Loucy (cell line): Measurements from ENCODE around the gene EIF4H.

Experiments used
- H2AFZ ChIP-seq: fragments of 200-600 bp; sonication (generic); 2 replicates; pipeline ENCODE4 v1.6.0; 2016; ENCODE audit warnings: antibody characterized with exemption, mild to moderate bottlenecking, low read length, moderate library complexity
- H3F3A ChIP-seq: fragments of 200-600 bp; 2 replicates; pipeline ENCODE4 v1.6.0; 2016; ENCODE audit warnings: antibody characterized with exemption, low read depth, mild to moderate bottlenecking
- H3K27me3 ChIP-seq: fragments of 200-600 bp; sonication (generic); 2 replicates; pipeline ENCODE4 v1.6.1; 2014; ENCODE audit warnings: low read length, mild to moderate bottlenecking; ENCODE audit not compliant: insufficient read depth, poor library complexity, severe bottlenecking
- H3K36me3 ChIP-seq: fragments of 200-600 bp; sonication (generic); 2 replicates; pipeline ENCODE4 v1.6.1; 2016; ENCODE audit warnings: low read length; ENCODE audit not compliant: insufficient read depth
- H3K4me1 ChIP-seq: fragments of 200-600 bp; sonication (generic); 2 replicates; pipeline ENCODE4 v1.5.1; 2014; ENCODE audit warnings: low read length, mild to moderate bottlenecking; ENCODE audit not compliant: insufficient read depth, poor library complexity, severe bottlenecking
- H3K4me2 ChIP-seq: fragments of 200-600 bp; sonication (generic); 2 replicates; pipeline ENCODE4 v1.6.0; 2014; ENCODE audit warnings: antibody characterized with exemption, low read length, low read depth, mild to moderate bottlenecking; ENCODE audit not compliant: poor library complexity, severe bottlenecking
- H3K4me3 ChIP-seq: fragments of 200-600 bp; sonication (generic); 2 replicates; pipeline ENCODE4 v1.5.1; 2014; ENCODE audit warnings: low read length, mild to moderate bottlenecking, mixed read lengths; ENCODE audit not compliant: poor library complexity, severe bottlenecking
- H3K79me2 ChIP-seq: fragments of 200-600 bp; sonication (generic); 2 replicates; pipeline ENCODE4 v1.6.1; 2014; ENCODE audit warnings: low read length; ENCODE audit not compliant: insufficient read depth
- H3K9ac ChIP-seq: fragments of 200-600 bp; sonication (generic); 2 replicates; pipeline ENCODE4 v1.6.0; 2014; ENCODE audit warnings: mild to moderate bottlenecking, low read depth, low read length, moderate library complexity; ENCODE audit not compliant: poor library complexity, severe bottlenecking
- H3K9me2 ChIP-seq: fragments of 200-600 bp; sonication (generic); replicated peaks from 2 replicates; pipeline ENCODE4 v1.6.1; 2016; ENCODE audit warnings: low read depth, low read length, mixed read lengths
- H3K9me3 ChIP-seq: fragments of 200-600 bp; sonication (generic); 2 replicates; pipeline ENCODE4 v1.6.1; 2014; ENCODE audit warnings: mild to moderate bottlenecking, antibody characterized with exemption, low read length, low read depth; ENCODE audit not compliant: insufficient read depth
- H4K20me1 ChIP-seq: fragments of 200-600 bp; sonication (generic); 2 replicates; pipeline ENCODE4 v1.6.0; 2014; ENCODE audit warnings: antibody characterized with exemption, low read length, mild to moderate bottlenecking; ENCODE audit not compliant: insufficient read depth, poor library complexity, severe bottlenecking
- EZH2phosphoT487 ChIP-seq: fragments of 200-600 bp; IDR thresholded peaks from 2 replicates; pipeline ENCODE4 v1.6.1; 2018; ENCODE audit warnings: antibody characterized with exemption, mild to moderate bottlenecking, moderate library complexity, borderline replicate concordance
- TF ChIP-seq, protein P1 (sequence below): fragments of 200-600 bp; sonication (generic); conservative IDR thresholded peaks from 2 replicates; pipeline ENCODE4 v1.5.1; 2014; ENCODE audit warnings: mild to moderate bottlenecking, antibody characterized with exemption, low read length

Gene EIF4H

DNA sequence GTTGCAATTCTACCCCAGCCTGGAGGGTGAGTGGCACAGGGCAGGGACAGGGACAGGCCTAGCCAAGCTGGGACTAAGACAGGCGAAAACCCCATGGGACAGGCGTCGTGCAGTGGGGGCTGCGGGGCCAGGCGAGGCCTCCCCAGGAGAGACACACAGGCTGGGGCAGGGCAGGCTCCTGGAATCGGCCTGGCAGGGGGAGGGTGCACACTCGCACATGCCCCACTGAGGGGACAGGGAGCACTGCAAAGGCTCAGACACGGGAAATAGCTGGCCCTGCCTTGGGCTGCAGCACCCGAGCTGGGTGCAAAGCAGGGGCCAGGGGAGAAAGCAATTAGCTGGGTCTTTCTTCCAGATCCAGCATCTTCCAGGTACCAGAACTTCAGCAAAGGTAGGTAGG lies 46.1 kb downstream of the EIF4H start:
- H2AFZ ChIP-seq, result no peak overlapping the region
- peaks cover 5% of the 10 kb centered on the region; the same call in 1 of the 2 replicates for H3F3A ChIP-seq
- H3K4me1 ChIP-seq, result peaks cover 53% of the 10 kb centered on the region
- H3K79me2 ChIP-seq, result peaks cover 17% of the 10 kb centered on the region; the same call in 1 of the 2 replicates
- peak overlapping the region; percentile 54 for H3K4me2 ChIP-seq
- no peak overlapping the region for H3K4me3 ChIP-seq
- H3K9ac ChIP-seq, result peak overlapping the region; percentile 71
- H3K36me3 ChIP-seq, result peaks cover 14% of the 10 kb centered on the region; the same call in 1 of the 2 replicates
- TF ChIP-seq, protein P1, sequence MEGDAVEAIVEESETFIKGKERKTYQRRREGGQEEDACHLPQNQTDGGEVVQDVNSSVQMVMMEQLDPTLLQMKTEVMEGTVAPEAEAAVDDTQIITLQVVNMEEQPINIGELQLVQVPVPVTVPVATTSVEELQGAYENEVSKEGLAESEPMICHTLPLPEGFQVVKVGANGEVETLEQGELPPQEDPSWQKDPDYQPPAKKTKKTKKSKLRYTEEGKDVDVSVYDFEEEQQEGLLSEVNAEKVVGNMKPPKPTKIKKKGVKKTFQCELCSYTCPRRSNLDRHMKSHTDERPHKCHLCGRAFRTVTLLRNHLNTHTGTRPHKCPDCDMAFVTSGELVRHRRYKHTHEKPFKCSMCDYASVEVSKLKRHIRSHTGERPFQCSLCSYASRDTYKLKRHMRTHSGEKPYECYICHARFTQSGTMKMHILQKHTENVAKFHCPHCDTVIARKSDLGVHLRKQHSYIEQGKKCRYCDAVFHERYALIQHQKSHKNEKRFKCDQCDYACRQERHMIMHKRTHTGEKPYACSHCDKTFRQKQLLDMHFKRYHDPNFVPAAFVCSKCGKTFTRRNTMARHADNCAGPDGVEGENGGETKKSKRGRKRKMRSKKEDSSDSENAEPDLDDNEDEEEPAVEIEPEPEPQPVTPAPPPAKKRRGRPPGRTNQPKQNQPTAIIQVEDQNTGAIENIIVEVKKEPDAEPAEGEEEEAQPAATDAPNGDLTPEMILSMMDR, result 0 out of 2 replicates have a peak, but pooled peaks have one; percentile 11
- TF ChIP-seq EZH2phosphoT487, result no peak
- no peaks in the 10 kb centered on the region for H3K9me2 ChIP-seq
- no peaks in the 10 kb centered on the region for H4K20me1 ChIP-seq
- no peaks in the 10 kb centered on the region for H3K27me3 ChIP-seq
- no peaks in the 10 kb centered on the region for H3K9me3 ChIP-seq

GRCh38 chr7:74221713-74222112 lies 47.6 kb downstream of the EIF4H start:
- H3K36me3 ChIP-seq, result peaks cover 22% of the 10 kb centered on the region; the same call in 1 of the 2 replicates
- peaks cover 7% of the 10 kb centered on the region; the same call in 1 of the 2 replicates for H3K79me2 ChIP-seq
- no peak overlapping the region for H3K4me3 ChIP-seq
- H3F3A ChIP-seq, result peaks cover 3% of the 10 kb centered on the region; the same call in 1 of the 2 replicates
- TF ChIP-seq, protein P1, result no peak
- no peak for TF ChIP-seq EZH2phosphoT487
- H3K4me2 ChIP-seq, result no peak overlapping the region
- no peak overlapping the region for H3K9ac ChIP-seq
- no peaks in the 10 kb centered on the region for H3K27me3 ChIP-seq
- H3K4me1 ChIP-seq, result peaks cover 38% of the 10 kb centered on the region
- H2AFZ ChIP-seq, result no peak overlapping the region
- H4K20me1 ChIP-seq, result no peaks in the 10 kb centered on the region
- H3K9me3 ChIP-seq, result no peaks in the 10 kb centered on the region
- no peaks in the 10 kb centered on the region for H3K9me2 ChIP-seq

DNA sequence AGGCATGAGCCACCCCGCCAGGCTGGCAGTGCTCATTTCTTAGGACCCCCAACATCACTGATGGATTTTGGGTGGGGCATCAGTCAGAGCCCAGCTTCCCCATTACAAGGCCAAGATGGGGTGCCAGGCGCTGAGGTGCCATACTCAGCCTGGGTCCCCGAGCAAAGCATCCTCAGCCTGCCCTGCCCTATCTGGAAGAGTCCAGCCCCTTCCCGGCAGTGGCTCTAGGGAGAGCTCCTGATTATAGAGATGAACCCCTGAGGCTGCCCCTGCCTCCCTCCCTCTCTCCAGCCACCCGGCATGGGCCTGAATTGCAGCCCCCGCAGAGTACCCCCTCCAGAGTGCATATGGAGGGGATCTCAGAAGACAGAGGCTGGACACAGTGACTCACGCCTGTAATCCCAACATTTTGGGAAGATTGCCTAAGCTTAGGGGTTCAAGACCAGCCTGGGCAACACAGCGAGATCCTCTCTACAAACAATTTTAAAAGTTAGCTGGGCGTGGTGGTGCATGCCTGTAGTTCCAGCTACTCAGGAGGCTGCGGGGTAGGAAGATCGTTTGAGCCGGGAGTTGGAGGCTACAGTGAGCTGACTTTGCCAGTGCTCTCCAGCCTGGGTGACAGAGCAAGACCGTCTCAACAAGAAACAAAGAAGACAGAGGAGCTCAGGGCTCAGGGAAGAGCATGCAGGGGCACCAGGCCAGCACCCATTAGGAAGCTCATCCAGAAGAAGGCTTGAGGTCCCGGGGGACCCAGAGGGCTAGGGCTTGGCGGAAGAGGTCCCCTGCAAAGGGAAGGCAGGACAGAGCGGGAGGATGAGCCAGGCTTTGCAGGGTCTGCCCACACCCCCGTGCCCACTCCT lies 48.9 kb downstream of the EIF4H start:
- Histone ChIP-seq H4K20me1 (no peaks in the 10 kb centered on the region), H2AFZ (no peak overlapping the region), H3K9me2 (no peaks in the 10 kb centered on the region), H3K36me3 (peaks cover 26% of the 10 kb centered on the region; the same call in 1 of the 2 replicates), H3K4me2 (no peak overlapping the region), H3K27me3 (no peaks in the 10 kb centered on the region), H3K79me2 (peaks cover 5% of the 10 kb centered on the region; the same call in 1 of the 2 replicates), H3K9ac (no peak overlapping the region), H3K4me1 (peaks cover 24% of the 10 kb centered on the region), H3K9me3 (no peaks in the 10 kb centered on the region), H3K4me3 (no peak overlapping the region), H3F3A (no peaks in the 10 kb centered on the region)
- TF ChIP-seq EZH2phosphoT487, result no peak
- TF ChIP-seq, protein P1, result no peak
